Subcutaneous adipose tissue (tissue), 4 donors: ENCODE data around the gene RABAC1. TPM values are rescaled to one million over a fixed set of nuclear protein-coding genes. Genes with fewer than 3 reads are reported as not detected.

Source experiments
- total RNA-seq, 4 donors: library from RNA; depleted of rRNA; stranded (reverse); fragments of >200 nt; gene quantifications; one replicate each; pipeline ENCODE4 v1.1.0, GENCODE V29; 2016
- TF ChIP-seq, protein P1 (sequence below): fragments of 450-650 bp; IDR thresholded peaks from one replicate; pipeline ENCODE4 v1.5.1; 2016; ENCODE audit warnings: low read depth, mild to moderate bottlenecking, control low read depth, antibody characterized with exemption, moderate library complexity

Gene RABAC1
- total RNA-seq, 4 donors from 2014 or later, result 104 to 159 (median 137) TPM

DNA sequence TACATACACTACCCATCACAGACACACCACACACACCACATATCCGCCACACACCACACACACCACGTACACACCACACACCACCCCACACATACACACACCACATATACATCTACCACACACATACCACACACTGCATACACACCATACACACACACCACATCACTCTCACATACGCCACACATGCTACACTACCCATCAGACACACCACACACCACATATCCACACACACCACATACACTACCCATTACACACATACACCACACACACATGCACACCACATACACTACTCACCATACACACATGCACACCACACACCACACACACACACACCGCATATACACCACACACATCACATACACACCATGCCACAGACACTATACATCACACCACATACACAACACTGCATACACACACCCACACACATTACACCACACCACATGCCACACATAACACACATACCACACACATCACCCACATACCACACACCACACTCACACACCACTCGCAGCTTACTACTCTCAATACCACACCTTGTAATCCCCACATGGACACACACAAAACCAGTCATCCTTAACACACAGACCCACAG, 40.4 kb downstream of the RABAC1 start:
- TF ChIP-seq, protein P1, sequence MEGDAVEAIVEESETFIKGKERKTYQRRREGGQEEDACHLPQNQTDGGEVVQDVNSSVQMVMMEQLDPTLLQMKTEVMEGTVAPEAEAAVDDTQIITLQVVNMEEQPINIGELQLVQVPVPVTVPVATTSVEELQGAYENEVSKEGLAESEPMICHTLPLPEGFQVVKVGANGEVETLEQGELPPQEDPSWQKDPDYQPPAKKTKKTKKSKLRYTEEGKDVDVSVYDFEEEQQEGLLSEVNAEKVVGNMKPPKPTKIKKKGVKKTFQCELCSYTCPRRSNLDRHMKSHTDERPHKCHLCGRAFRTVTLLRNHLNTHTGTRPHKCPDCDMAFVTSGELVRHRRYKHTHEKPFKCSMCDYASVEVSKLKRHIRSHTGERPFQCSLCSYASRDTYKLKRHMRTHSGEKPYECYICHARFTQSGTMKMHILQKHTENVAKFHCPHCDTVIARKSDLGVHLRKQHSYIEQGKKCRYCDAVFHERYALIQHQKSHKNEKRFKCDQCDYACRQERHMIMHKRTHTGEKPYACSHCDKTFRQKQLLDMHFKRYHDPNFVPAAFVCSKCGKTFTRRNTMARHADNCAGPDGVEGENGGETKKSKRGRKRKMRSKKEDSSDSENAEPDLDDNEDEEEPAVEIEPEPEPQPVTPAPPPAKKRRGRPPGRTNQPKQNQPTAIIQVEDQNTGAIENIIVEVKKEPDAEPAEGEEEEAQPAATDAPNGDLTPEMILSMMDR, result no peak

- TF ChIP-seq, protein P1, result no peak
These were observed 41.0 kb downstream of the RABAC1 start for GRCh38 chr19:41918095-41918494.

GRCh38 chr19:41917676-41918075, 41.4 kb downstream of the RABAC1 start:
- TF ChIP-seq, protein P1, result no peak

- TF ChIP-seq, protein P1, result no peak
These were observed 43.2 kb downstream of the RABAC1 start for GRCh38 chr19:41915776-41916414.

- TF ChIP-seq, protein P1, result no peak
These were observed 43.9 kb downstream of the RABAC1 start for GRCh38 chr19:41915021-41915775.

- TF ChIP-seq, protein P1, result no peak
These were observed 45.3 kb downstream of the RABAC1 start for GRCh38 chr19:41913538-41914423.
